Testis (tissue), 2 donors: ENCODE results near the gene SRPX2.

Experiments used
- CTCF ChIP-seq, 3 experiments: fragments of 450-650 bp in 2 of 3; fragments of 200-600 bp in 1 of 3; sonication (generic) in 1 of 3; IDR thresholded peaks; one replicate each; pipeline ENCODE4 v1.5.1; 2016 to 2019; ENCODE audit warnings: antibody characterized with exemption in 3 of 3, mild to moderate bottlenecking in 2 of 3, moderate library complexity in 1 of 3
- POLR2A ChIP-seq: fragments of 450-650 bp; IDR thresholded peaks from one replicate; pipeline ENCODE4 v1.6.1; 2017; ENCODE audit warnings: antibody characterized with exemption, mild to moderate bottlenecking, moderate library complexity

- TF ChIP-seq CTCF (IDR thresholded peaks at IDR 0.05) (no peak), POLR2A (no peak)
These were observed 43.2 kb upstream of the SRPX2 start for GRCh38 chrX:100600758-100601157.
